KMS-11 (cell line): ENCODE measurements around the gene FAM222B.
"Not testable (repeated sequence)": the region's sequence is repeated elsewhere in the genome, so short reads cannot be mapped to it uniquely, and the experiment has no call there.

ENCODE experiments used
- H2AFZ ChIP-seq: fragments of 200-600 bp; sonication (generic); 2 replicates; pipeline ENCODE4 v1.6.1; 2016; ENCODE audit warnings: antibody characterized with exemption, mixed run types, low read depth
- H3K27ac ChIP-seq: fragments of 200-600 bp; sonication (generic); 2 replicates; pipeline ENCODE4 v1.6.1; 2016; ENCODE audit warnings: mild to moderate bottlenecking, mixed run types
- H3K27me3 ChIP-seq: fragments of 200-600 bp; sonication (generic); 2 replicates; pipeline ENCODE4 v1.6.1; 2017; ENCODE audit warnings: mild to moderate bottlenecking, low read depth, mixed run types, moderate library complexity; ENCODE audit not compliant: insufficient read depth
- H3K36me3 ChIP-seq: fragments of 200-600 bp; sonication (generic); 2 replicates; pipeline ENCODE4 v1.6.1; 2017; ENCODE audit warnings: mild to moderate bottlenecking, mixed run types; ENCODE audit not compliant: insufficient read depth
- H3K4me1 ChIP-seq: fragments of 200-600 bp; sonication (generic); 2 replicates; pipeline ENCODE4 v1.6.1; 2016; ENCODE audit warnings: mild to moderate bottlenecking, low read depth, mixed run types; ENCODE audit not compliant: poor library complexity, severe bottlenecking
- H3K4me2 ChIP-seq: fragments of 200-600 bp; sonication (generic); 2 replicates; pipeline ENCODE4 v1.7.0; 2016; ENCODE audit warnings: mild to moderate bottlenecking, mixed run types
- H3K4me3 ChIP-seq: fragments of 200-600 bp; sonication (generic); IDR thresholded peaks from 2 replicates; pipeline ENCODE4 v1.6.1; 2017; ENCODE audit warnings: low read depth, low read length, mixed read lengths; ENCODE audit not compliant: insufficient read depth
- H3K79me2 ChIP-seq: fragments of 200-600 bp; sonication (generic); 2 replicates; pipeline ENCODE4 v1.6.1; 2016; ENCODE audit warnings: low read depth, mixed run types; ENCODE audit not compliant: insufficient read depth
- H3K9ac ChIP-seq: fragments of 200-600 bp; sonication (generic); 2 replicates; pipeline ENCODE4 v1.6.1; 2016; ENCODE audit warnings: mild to moderate bottlenecking, mixed run types
- H4K20me1 ChIP-seq: fragments of 200-600 bp; sonication (generic); 2 replicates; pipeline ENCODE4 v1.6.1; 2016; ENCODE audit warnings: mild to moderate bottlenecking, mixed run types; ENCODE audit not compliant: insufficient read depth
- CTCF ChIP-seq: fragments of 200-600 bp; sonication (generic); conservative IDR thresholded peaks from 2 replicates; pipeline ENCODE4 v1.6.1; 2017; ENCODE audit warnings: low read depth, mild to moderate bottlenecking, antibody characterized with exemption, low read length, moderate library complexity, mixed read lengths

The FAM222B gene

GRCh38 chr17:28843816-28844148, 1.2 kb upstream of the FAM222B start:
- Histone ChIP-seq H3K36me3 (no peaks in the 10 kb centered on the region), H3K4me2 (no peak overlapping the region), H3K4me1 (peaks cover 11% of the 10 kb centered on the region), H4K20me1 (no peaks in the 10 kb centered on the region), H3K27ac (no peak overlapping the region), H3K4me3 (no peak overlapping the region), H3K79me2 (peaks cover 31% of the 10 kb centered on the region), H2AFZ (no peak overlapping the region), H3K9ac (no peak overlapping the region), H3K27me3 (no peaks in the 10 kb centered on the region)
- TF ChIP-seq CTCF, result no peak

GRCh38 chr17:28841901-28842281, 699 bp downstream of the FAM222B start:
- Histone ChIP-seq H2AFZ (peak overlapping the region; percentile 94), H3K9ac (peak overlapping the region; percentile 54; the same call in 1 of the 2 replicates), H3K4me2 (peak overlapping the region; percentile 43), H4K20me1 (no peaks in the 10 kb centered on the region), H3K79me2 (peaks cover 42% of the 10 kb centered on the region), H3K27ac (peak overlapping the region; percentile 16; the same call in 1 of the 2 replicates), H3K4me3 (no peak overlapping the region), H3K4me1 (peaks cover 11% of the 10 kb centered on the region), H3K36me3 (no peaks in the 10 kb centered on the region), H3K27me3 (no peaks in the 10 kb centered on the region)
- no peak for TF ChIP-seq CTCF

GRCh38 chr17:28839221-28839620, 3.4 kb downstream of the FAM222B start:
- Histone ChIP-seq H3K4me1 (peaks cover 11% of the 10 kb centered on the region), H3K9ac (no peak overlapping the region), H3K79me2 (peaks cover 50% of the 10 kb centered on the region), H3K27me3 (no peaks in the 10 kb centered on the region), H4K20me1 (no peaks in the 10 kb centered on the region), H3K4me3 (no peak overlapping the region), H3K36me3 (no peaks in the 10 kb centered on the region), H3K4me2 (no peak overlapping the region), H3K27ac (no peak overlapping the region), H2AFZ (no peak overlapping the region)
- TF ChIP-seq CTCF, result no peak

GRCh38 chr17:28836541-28836940, 6.0 kb downstream of the FAM222B start:
- H3K36me3 ChIP-seq, H3K27ac ChIP-seq, H3K27me3 ChIP-seq, H2AFZ ChIP-seq, H3K9ac ChIP-seq, H4K20me1 ChIP-seq, H3K4me1 ChIP-seq, H3K4me3 ChIP-seq, H3K4me2 ChIP-seq: not testable (repeated sequence)
- H3K79me2 ChIP-seq, result peaks cover 42% of the 10 kb centered on the region

GRCh38 chr17:28834420-28834819, 8.2 kb downstream of the FAM222B start:
- no peaks in the 10 kb centered on the region for H4K20me1 ChIP-seq
- H3K9ac ChIP-seq, result no peak overlapping the region
- H3K4me1 ChIP-seq, result no peaks in the 10 kb centered on the region
- no peak overlapping the region for H2AFZ ChIP-seq
- H3K4me3 ChIP-seq, result no peak overlapping the region
- H3K27me3 ChIP-seq, result no peaks in the 10 kb centered on the region
- no peaks in the 10 kb centered on the region for H3K36me3 ChIP-seq
- peaks cover 26% of the 10 kb centered on the region for H3K79me2 ChIP-seq
- no peak overlapping the region for H3K4me2 ChIP-seq
- TF ChIP-seq CTCF, result no peak
- no peak overlapping the region for H3K27ac ChIP-seq
